Hippocampal formation (tissue), 2 donors: ENCODE measurements around the gene SLC19A1.
"Not testable (repeated sequence)": the region's sequence is repeated elsewhere in the genome, so short reads cannot be mapped to it uniquely, and the experiment has no call there.

Experiments
- DNase-seq, 2 donors: peaks; one replicate each; lab custom pipeline; 2025; lab: John Stamatoyannopoulos, UW

The SLC19A1 gene

DNA sequence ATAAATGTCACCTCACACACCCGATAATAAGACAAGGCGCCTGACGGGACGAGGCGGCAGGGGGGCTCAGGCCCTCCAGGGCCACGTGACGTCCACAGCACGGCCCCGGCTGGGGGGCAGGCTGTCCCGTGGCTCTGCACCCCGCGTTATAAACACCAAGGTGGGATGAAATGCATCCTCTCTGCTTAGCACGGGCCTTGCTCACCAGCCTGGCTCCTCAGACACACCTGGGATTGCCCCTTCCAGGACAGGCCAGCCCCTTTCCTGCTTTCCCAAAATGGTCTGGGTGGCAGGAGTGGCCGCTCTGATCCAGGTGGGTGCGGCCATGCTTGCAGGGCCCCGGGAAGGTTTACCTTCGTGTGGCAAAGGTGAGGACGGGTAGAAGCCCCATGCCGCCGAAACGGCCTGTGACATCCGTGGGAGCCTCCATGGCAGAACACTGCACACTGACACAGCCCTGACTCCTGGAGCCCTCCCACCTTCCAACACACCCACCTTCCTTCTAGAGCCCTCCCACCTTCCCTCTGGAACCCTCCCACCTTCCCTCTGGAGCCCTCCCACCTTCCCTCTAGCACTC is 35.9 kb downstream of the SLC19A1 start:
- DNase-seq, result no peak

DNA sequence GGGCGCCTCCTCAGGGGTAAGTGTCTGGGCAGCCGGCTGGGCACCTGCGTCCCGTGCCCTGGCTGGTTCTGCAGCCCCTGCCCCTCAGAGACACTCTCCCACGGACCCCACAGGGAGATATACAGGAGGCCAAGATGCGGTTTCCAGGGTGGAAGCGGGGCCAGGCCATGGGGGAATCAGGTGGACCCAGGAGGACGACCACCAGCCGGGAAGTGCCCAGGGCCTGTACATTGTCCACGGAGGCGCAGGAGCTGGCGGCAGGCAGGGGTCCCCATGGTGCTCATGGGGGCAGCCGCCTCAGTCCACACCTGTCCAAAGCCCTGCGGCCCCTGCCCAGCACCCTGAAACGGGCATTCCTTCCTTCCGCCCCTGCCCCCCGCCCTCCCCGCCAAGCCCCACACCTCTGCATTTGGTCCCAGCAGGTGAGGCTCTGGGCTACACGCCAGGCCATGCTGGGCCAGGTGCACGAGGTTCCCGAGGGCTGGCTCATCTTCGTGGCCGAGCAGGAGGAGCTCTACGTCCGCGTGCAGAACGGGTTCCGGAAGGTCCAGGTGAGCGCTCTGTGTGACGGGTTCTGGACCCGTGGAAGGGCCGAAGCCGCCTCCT is 36.7 kb downstream of the SLC19A1 start:
- DNase-seq, result no peak

DNA sequence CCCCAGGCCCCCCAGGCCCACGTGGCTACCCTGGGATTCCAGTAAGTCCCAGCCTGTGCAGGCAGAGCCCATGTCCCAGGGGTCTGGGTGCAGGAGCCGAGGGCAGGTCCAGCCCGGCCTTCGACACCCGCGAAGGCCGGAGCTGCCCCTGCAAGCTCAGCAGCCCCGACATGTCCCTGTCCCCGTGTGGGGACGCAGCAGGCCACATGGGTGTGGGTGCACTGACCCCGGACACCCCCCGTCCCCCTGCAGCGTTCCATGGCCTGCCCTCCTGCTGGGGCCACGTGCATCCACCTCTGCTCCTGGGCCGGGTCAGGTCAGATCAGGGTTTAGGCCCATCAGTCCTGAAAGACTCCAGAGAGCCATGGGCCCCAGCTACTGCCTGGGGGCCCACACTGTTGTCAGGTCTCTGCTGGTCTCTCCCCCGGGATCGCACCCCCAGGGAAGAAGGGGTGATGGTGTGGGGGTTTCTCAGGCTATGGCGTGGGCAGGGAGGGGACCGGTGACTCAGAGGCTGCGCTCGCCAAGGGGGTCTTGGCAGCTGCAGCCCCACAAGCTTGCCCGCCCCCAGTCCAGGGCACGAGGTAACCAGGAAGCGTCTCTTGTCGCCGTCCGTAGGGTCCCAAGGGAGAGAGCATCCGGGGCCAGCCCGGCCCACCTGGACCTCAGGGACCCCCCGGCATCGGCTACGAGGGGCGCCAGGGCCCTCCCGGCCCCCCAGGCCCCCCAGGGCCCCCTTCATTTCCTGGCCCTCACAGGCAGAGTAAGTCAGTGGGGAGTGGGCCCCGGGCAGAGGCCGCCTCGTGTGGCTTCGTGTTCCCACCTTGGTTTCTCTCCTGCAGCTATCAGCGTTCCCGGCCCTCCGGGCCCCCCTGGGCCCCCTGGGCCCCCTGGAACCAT is 37.5 kb downstream of the SLC19A1 start:
- DNase-seq, result no peak

GRCh38 chr21:45504021-45504515 is 38.2 kb downstream of the SLC19A1 start:
- DNase-seq, result no peak

DNA sequence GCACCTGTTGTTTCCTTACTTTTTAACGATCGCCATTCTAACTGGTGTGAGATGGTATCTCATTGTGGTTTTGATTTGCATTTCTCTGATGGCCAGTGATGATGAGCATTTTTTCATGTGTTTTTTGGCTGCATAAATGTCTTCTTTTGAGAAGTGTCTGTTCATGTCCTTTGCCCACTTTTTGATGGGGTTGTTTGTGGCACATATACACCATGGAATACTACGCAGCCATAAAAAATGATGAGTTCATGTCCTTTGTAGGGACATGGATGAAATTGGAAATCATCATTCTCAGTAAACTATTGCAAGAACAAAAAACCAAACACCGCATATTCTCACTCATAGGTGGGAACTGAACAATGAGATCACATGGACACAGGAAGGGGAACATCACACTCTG is 39.0 kb downstream of the SLC19A1 start:
- not testable (repeated sequence) for DNase-seq

DNA sequence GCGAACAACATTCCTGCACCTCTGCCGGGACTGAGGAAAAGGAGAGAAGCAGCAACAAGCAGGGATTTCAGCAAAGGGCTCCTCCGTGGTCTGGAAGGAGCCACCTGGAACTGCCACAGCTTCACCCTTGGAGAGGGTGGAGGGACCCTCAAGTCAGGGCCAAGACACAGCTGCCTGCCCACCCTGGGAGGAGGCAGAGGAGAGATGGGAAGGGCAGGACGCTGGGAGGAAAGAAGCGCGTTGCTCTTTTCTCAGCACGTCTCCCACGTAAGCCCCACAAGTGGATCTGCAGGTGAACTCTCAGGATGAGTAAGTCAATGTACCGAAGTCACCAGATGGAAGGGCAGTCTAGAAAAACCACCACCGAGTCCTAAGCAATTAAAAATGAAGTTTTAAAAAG is 39.6 kb downstream of the SLC19A1 start:
- no peak for DNase-seq

DNA sequence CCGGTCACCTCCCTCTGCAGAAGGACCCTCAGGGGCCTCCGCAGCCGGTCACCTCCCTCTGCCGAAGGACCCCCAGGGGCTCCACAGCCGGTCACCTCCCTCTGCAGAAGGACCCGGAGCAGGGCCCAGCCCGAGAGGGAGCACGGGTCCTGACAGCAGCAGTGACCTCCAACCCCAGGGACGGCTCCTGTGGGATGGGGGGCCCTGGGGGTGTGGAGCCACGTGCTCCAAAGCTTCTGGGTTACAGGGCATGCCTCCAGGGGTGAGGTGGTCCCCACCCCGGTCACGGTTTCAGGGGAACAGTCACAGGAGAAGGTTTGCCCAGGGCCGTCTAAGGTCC is 40.3 kb downstream of the SLC19A1 start:
- DNase-seq, result no peak

GRCh38 chr21:45501081-45502005 is 40.9 kb downstream of the SLC19A1 start:
- DNase-seq, result not testable (repeated sequence)

DNA sequence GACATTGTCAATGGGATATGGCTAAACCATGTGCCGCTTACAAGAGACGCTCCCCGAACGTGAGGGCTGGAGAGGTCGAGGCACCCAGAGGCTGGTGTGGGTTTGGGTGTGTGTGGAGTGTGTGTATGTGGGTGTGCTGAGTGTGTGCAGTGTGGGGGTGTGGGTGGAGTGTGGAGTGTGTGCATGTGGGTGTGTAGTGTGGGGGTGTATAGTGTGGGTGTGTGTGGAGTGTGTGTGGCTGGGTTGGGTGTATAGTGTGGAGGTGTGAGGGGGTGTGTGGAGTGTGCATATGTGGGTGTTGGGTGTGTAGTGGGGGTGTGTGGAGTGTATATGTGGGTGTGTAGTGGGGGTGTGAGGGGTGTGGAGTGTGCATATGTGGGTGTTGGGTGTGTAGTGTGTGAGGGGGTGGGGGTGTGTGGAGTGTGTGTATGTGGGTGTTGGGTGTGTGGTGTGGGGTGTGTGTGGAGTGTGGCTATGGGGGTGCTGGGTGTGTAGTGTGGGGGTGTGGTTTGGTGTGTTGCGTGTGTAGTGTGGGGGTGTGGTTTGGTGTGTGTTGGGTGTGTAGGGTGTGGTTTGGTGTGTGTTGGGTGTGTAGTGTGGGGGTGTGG is 42.2 kb downstream of the SLC19A1 start:
- DNase-seq, result no peak

DNA sequence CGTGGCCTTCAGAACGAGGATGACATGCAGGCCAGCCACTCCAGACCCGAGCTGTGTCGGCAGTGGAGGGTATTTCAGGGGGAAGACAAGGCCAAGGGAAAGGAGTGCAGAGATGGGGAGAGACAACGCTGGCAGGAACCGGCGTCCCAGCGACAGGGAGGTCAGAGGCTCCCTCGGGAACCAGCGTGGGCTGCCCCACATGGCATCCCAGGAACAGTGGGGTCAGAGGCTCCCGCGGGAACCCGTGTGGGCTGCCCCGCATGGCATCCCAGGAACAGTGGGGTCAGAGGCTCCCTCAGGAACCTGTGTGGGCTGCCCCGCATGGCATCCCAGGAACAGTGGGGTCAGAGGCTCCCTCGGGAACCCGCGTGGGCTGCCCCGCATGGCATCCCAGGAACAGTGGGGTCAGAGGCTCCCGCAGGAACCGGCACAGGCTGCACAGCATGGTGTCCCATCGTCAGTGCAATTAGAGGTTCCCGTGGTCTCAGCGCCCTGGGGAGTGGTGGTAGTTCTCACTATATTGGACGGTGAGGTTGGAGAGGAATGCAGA is 43.0 kb downstream of the SLC19A1 start:
- DNase-seq, result no peak

- DNase-seq, result no peak
Measured at GRCh38 chr21:45498646-45499000, 43.6 kb downstream of the SLC19A1 start.

DNA sequence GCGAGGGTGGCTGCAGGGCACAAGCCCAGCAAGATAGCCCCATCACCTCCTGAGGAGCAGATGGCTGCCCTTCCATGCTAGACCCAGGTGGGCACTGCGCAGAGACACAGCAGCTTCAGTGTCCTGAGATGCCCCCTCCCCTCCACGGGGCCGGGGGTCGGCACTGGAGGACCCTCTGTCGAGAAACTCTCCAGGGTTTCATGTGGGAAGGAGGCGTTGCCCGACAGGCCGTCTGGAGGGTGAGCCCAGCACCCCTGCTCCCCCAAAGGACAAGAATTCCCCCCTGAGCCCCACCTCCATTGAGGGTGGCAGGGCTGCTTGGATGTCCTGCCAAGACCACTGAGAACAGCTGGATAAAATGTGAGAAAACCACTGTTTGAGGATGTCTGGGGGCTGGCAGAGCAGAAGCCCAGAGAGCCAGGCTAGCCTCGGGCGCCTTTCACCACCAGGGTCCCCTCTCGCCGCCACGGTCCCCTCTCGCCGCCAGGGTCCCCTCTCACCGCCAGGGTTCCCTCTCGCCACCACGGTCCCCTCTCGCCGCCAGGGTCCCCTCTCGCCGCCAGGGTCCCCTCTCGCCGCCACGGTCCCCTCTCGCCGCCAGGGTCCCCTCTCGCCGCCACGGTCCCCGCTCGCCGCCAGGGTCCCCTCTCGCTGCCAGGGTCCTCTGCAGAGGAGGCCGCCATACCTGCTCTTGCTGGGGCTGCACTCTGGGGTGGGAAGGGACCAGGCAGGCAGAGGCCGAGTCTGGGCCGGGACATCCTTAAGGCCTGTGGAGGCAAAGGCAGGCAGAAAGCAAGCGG is 44.2 kb downstream of the SLC19A1 start:
- no peak for DNase-seq

GRCh38 chr21:45496968-45497845 is 45.0 kb downstream of the SLC19A1 start:
- DNase-seq, result no peak

GRCh38 chr21:45496151-45496967 is 45.9 kb downstream of the SLC19A1 start:
- no peak for DNase-seq

DNA sequence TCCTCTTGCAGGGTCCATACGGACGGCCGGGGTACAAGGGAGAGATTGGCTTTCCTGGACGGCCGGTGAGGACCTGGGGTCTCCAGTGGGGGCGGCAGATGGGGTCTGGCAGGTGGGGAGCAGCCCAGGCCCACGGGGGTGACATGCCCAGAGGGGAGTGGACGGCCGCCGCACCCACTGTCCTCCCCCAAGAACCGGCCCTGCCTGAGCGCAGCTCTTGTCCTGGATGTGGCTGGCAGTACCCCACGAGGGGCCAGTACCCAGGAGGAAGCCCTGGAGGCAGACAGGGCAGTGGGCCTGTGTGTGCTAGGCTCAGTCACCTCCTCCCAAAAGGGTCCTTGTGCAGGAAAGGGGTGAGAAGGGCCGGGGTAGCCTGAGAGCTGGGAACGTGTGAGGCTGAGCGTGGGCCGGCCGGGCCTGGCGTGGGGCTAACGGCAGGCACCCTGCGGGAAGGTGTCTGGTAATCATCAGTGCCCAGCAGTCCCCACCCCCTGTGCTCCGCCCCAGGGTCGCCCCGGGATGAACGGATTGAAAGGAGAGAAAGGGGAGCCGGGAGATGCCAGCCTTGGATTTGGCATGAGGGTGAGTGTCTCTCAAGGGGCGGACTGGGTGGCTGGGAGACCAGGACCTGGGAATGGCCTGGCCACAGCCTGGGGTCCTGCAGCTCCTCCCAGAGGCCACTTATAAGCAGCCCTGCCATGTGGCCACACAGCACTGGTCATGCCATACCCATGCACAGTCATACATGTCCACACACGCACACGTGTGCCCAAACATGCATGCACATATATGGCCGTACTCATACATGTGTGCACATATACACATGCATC is 47.2 kb downstream of the SLC19A1 start:
- DNase-seq, result no peak

DNA sequence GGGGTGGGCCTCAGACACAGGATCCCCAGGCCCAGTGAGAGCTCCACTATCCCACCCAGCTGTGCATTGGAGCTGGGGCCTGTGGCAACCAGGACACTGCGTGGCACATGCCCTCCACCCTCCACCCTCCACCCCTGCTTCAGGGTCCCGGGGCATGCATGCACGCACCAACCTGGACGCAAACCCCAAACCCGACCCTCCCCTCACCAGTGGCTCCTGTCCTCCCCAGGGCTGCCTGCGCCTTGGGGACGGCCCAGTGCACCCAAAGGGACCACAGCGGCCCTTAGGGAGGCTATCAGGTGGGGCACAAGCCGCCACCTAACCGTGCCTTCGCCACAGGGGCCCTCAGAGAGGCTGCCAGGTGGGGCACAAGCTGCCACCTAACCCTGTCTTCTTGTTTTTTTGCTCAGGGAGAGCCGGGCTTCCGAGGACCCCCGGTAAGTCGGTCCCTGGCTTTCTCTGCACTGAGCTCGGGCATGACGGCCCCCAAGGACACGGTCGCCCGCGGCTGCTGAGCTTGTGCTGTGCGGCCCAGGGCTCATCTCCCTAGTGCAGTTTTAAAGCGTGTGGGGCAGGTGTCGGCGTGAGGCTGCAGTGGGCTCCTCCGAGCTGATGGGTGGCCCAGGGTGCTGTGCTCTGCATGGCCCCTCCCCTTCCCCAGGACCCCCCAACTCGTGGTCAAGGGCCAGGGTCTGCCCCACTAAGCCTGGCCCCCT is 47.9 kb downstream of the SLC19A1 start:
- no peak for DNase-seq

DNA sequence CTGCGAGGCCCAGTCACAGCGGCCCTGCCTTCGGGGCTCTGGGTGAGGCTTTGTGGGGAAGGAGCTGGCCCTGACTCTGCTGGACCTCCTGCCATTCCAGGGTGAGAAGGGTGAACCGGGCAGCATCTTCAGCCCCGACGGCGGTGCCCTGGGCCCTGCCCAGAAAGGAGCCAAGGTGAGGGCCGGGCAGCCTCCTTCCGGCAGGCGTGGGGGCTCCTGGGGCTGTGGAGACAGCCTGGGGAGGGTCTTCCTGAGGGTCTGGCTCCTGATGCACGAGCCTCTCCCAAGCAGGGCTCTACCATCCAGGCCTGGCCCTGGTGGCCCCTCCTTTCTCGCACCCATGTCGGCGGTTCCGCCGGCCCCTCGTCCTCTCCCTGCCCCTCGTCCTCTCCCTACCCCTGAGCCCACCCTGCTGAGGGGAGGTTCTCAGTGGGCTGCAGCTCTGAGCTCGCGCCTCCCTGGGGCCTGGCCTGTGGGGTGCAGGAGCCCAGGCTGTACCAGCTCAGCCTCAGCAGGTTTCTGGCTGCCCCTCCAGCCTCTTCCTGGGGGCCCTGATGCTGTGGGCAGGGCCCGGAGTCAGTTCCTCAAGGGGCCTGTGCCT is 48.7 kb downstream of the SLC19A1 start:
- DNase-seq, result no peak
